K562 (cell line): Measurements from ENCODE around the gene ENO3. TPM values are rescaled to one million over a fixed set of nuclear protein-coding genes. Genes with fewer than 3 reads are reported as not detected.

Source experiments
- ATAC-seq: fragments of 200-7000 bp; cut with Tn5 transposase; 3 replicates; pipeline ENCODE4 v1.9.1; 2020; ENCODE audit warnings: moderate library complexity
- BruUV-seq: library from RNA; stranded (reverse); fragments of 400-500 nt; replicated peaks from 2 replicates; lab custom pipeline; 2021; lab: Mats Ljungman, UMichigan
- CTCF ChIA-PET: fragments of 300-600 bp; formaldehyde crosslinking; extraction: SDS; loops from one replicate; lab custom pipeline; 2021; ENCODE audit warnings: low intra/inter-chr PET ratio; lab: Yijun Ruan, JAX
- POLR2A ChIA-PET: fragments of 300-600, 350-650 bp; sonication (Branson Sonifier 250); formaldehyde crosslinking; extraction: SDS; loops from one replicate; lab custom pipeline; 2021; ENCODE audit warnings: antibody characterized with exemption, inconsistent platforms; lab: Yijun Ruan, JAX
- DNase-seq, 4 experiments: peaks; one replicate each; pipeline versions ENCODE4 v3.0.0 to v3.0.0-alpha.2; 2011 to 2018; ENCODE audit warnings: low spot score in 3 of 4, mixed read lengths in 3 of 4; ENCODE audit errors: extremely low read depth in 1 of 4
- FAIRE-seq: peaks from 2 replicates; lab custom pipeline; 2011; peaks lifted over from hg19 to GRCh38; lab: Jason Lieb, UNC
- H2AFZ ChIP-seq: 2 replicates; pipeline ENCODE4 v1.6.0; 2011; ENCODE audit warnings: low read depth, low read length, control low read depth, inconsistent platforms
- H3K27ac ChIP-seq: fragments of 200-600 bp; 3 replicates; pipeline ENCODE4 v1.8.0; 2011; ENCODE audit warnings: low read depth, mild to moderate bottlenecking, control low read depth, inconsistent platforms, low read length, moderate library complexity, mixed read lengths; ENCODE audit errors: extremely low read depth
- H3K27me3 ChIP-seq, 2 experiments: fragments of 300-600 bp in 1 of 2; 2 replicates in 1 of 2; 3 replicates in 1 of 2; pipeline versions ENCODE4 v1.6.0 to v1.8.0; 2011; ENCODE audit warnings: inconsistent platforms in 2 of 2, low read length in 2 of 2, mild to moderate bottlenecking in 1 of 2, mixed read lengths in 1 of 2, moderate library complexity in 1 of 2; ENCODE audit not compliant: control insufficient read depth in 2 of 2, insufficient read depth in 2 of 2
- H3K36me3 ChIP-seq: fragments of 300-600 bp; 3 replicates; pipeline ENCODE4 v1.8.0; 2011; ENCODE audit warnings: mild to moderate bottlenecking, low read length, inconsistent platforms; ENCODE audit not compliant: control insufficient read depth, insufficient read depth
- H3K4me1 ChIP-seq, 2 experiments: fragments of 200-600 bp in 1 of 2; replicated peaks in 1 of 2; 2 replicates in 1 of 2; 3 replicates in 1 of 2; pipeline versions ENCODE4 v1.5.1 to v1.8.0; 2011; ENCODE audit warnings: inconsistent platforms in 2 of 2, low read length in 2 of 2, mild to moderate bottlenecking in 1 of 2, mixed read lengths in 1 of 2, moderate library complexity in 1 of 2; ENCODE audit not compliant: control insufficient read depth in 2 of 2, insufficient read depth in 2 of 2
- H3K4me2 ChIP-seq: 2 replicates; pipeline ENCODE4 v1.6.1; 2011; ENCODE audit warnings: low read length, control low read depth, inconsistent platforms, mixed read lengths; ENCODE audit not compliant: insufficient read depth
- H3K4me3 ChIP-seq: fragments of 200-600 bp; sonication (generic), shearing (Covaris generic); 2 replicates; pipeline ENCODE4 v1.5.1; 2016; ENCODE audit warnings: control low read depth, inconsistent platforms
- H3K79me2 ChIP-seq: fragments of 200-600 bp; 3 replicates; pipeline ENCODE4 v1.8.0; 2011; ENCODE audit warnings: low read length, inconsistent platforms; ENCODE audit not compliant: control insufficient read depth, insufficient read depth
- H3K9ac ChIP-seq, 2 experiments: 2 replicates each; pipeline versions ENCODE4 v1.6.0 to v1.6.1; 2011; ENCODE audit warnings: low read depth in 2 of 2, low read length in 2 of 2, control low read depth in 1 of 2, inconsistent platforms in 1 of 2, mild to moderate bottlenecking in 1 of 2, mixed read lengths in 1 of 2; ENCODE audit not compliant: insufficient read depth in 1 of 2
- H3K9me1 ChIP-seq: one replicate; pipeline ENCODE4 v1.6.0; 2011; ENCODE audit warnings: inconsistent platforms, mild to moderate bottlenecking, low read length, moderate library complexity; ENCODE audit not compliant: control insufficient read depth, insufficient read depth
- H3K9me3 ChIP-seq: replicated peaks from 2 replicates; pipeline ENCODE4 v1.5.1; 2011; ENCODE audit warnings: low read depth, low read length, inconsistent platforms; ENCODE audit not compliant: control insufficient read depth, insufficient read depth
- H4K20me1 ChIP-seq: replicated peaks from 2 replicates; pipeline ENCODE4 v1.6.1; 2011; ENCODE audit warnings: low read length, inconsistent platforms, mixed read lengths; ENCODE audit not compliant: control insufficient read depth, insufficient read depth
- FOXJ2 ChIP-seq: fragments of 200-800 bp; sonication (Bioruptor generic); IDR thresholded peaks from 2 replicates; pipeline ENCODE4 v1.6.1; 2016; ENCODE audit warnings: missing genetic modification characterization, missing compliant biosample characterization
- MAZ ChIP-seq, 2 experiments: fragments of 450-650 bp in 1 of 2; sonication (generic) in 1 of 2; formaldehyde crosslinking; IDR thresholded peaks in 1 of 2; conservative IDR thresholded peaks in 1 of 2; 2 replicates each; pipeline versions ENCODE4 v1.4.0 to v1.5.0; 2020; ENCODE audit warnings: mild to moderate bottlenecking in 1 of 2, missing genetic modification reagents in 1 of 2
- NRF1 ChIP-seq, 2 experiments: fragments of 450-650 bp; IDR thresholded peaks in 1 of 2; conservative IDR thresholded peaks in 1 of 2; 2 replicates each; pipeline ENCODE4 v1.6.1; 2014; ENCODE audit warnings: mild to moderate bottlenecking in 2 of 2
- REST ChIP-seq, 2 experiments: fragments of 450-650 bp; formaldehyde crosslinking in 1 of 2; IDR thresholded peaks; 2 replicates each; pipeline versions ENCODE4 v1.4.0 to v1.6.1; 2014 to 2020; ENCODE audit warnings: mild to moderate bottlenecking in 2 of 2, borderline replicate concordance in 1 of 2, low read depth in 1 of 2
- SMARCA4 ChIP-seq: fragments of 450-650 bp; IDR thresholded peaks from 2 replicates; pipeline ENCODE4 v1.6.1; 2016
- ZNF740 ChIP-seq, 3 experiments: fragments of 200-800 bp in 1 of 3; sonication (Bioruptor generic) in 1 of 3; sonication (generic) in 1 of 3; formaldehyde crosslinking in 1 of 3; IDR thresholded peaks; 2 replicates each; pipeline versions ENCODE4 v1.6.1 to v1.8.0; 2016 to 2022; ENCODE audit warnings: mild to moderate bottlenecking in 2 of 3, missing compliant biosample characterization in 2 of 3, missing genetic modification characterization in 2 of 3, missing genetic modification reagents in 1 of 3
- WGBS: fragments of 100-300 bp; shearing (Covaris generic); methylation state at CpG from one replicate; pipeline ENCODE4 v1.1.6; 2016; ENCODE audit warnings: low coverage, mixed read lengths; ENCODE audit not compliant: insufficient coverage; ENCODE audit errors: missing lambda C conversion rate; 5-methylcytosine and 5-hydroxymethylcytosine counted together
- in situ Hi-C: fragments of 300-500 bp; cut with MboI; formaldehyde crosslinking; loops from 4 replicates; pipeline ENCODE4 v1.15.0; 2018; ENCODE audit warnings: inconsistent platforms, mixed read lengths
- intact Hi-C: fragments of 100-400 bp; cut with micrococcal nuclease; formaldehyde crosslinking; loops from 2 replicates; pipeline ENCODE4 v1.14.2; 2022
- polyA plus RNA-seq, 8 experiments: library from polyadenylated mRNA; depleted of rRNA in 4 of 8; stranded (reverse) in 5 of 8; unstranded in 3 of 8; fragments of >200 nt; fragmentation: Nextera tagmentation in 2 of 8; fragmentation: Illumina TruSeq in 1 of 8; extraction: Ambion mirVana in 2 of 8; extraction: Trizol in 1 of 8; gene quantifications; 2 replicates each; pipeline versions ENCODE4 v1.2.1 to v1.2.3, GENCODE V29; 2011 to 2014; ENCODE audit warnings: inconsistent platforms in 1 of 8, missing spikeins in 1 of 8
- total RNA-seq, 7 experiments: library from RNA; depleted of rRNA in 6 of 7; stranded (reverse); fragments of >200 nt in 6 of 7; fragmentation: Illumina TruSeq in 2 of 7; extraction: Trizol in 2 of 7; gene quantifications; 2 replicates each; pipeline versions ENCODE4 v1.2.1 to v1.2.3, GENCODE V29; 2011 to 2021; ENCODE audit warnings: low replicate concordance in 1 of 7

The ENO3 gene
- total and polyA plus RNA-seq, 9 of the 15 experiments (the other 6 are each of a cell fraction or from before 2014, with no cell fraction given) = 5.7 to 17.2 (median 9.9) TPM

- TF ChIP-seq ZNF740 (CRISPR knock-in tag; IDR thresholded peaks at IDR 0.05) = peak; percentile 82; the same call in 1 of the 2 replicates
- TF ChIP-seq ZNF740 (tag; IDR thresholded peaks at IDR 0.05) = peak in 1 of 2 experiments; percentile 67; a peak in 2 of 4 replicates
These were observed 2.6 kb upstream of the ENO3 start, which contains the start of gene PFN1 (continued) for GRCh38 chr17:4948166-4948930.

GRCh38 chr17:4948931-4949320, 2.0 kb upstream of the ENO3 start:
- Histone ChIP-seq H3K79me2 (peaks cover 63% of the 10 kb centered on the region), H2AFZ (peak overlapping the region; percentile 52), H3K4me3 (peak overlapping the region; percentile 97), H4K20me1 (peaks cover 22% of the 10 kb centered on the region), H3K9me1 (no peaks in the 10 kb centered on the region), H3K27ac (peak overlapping the region; percentile 98), H3K4me2 (peak overlapping the region; percentile 93), H3K9me3 (no peaks in the 10 kb centered on the region), H3K36me3 (peaks cover 39% of the 10 kb centered on the region), H3K4me1 (peaks cover 32 to 57% of the 10 kb centered on the region in 2 experiments), H3K9ac (peak overlapping the region; percentile 89 to 90), H3K27me3 (no peaks in the 10 kb centered on the region)
- FAIRE-seq = no peak
- CTCF ChIA-PET = no interaction called here
- intact Hi-C loops (no loop called here), in situ Hi-C loops (no loop called here)
- 0% methylated on average over 13 of the region's 40 CpGs for WGBS
- BruUV-seq = no TSS peak
- POLR2A ChIA-PET = interaction anchor here (0.6 to 4.7 kb wide), 5 partner anchors 9 to 704 kb away, joined by 3 to 21 read pairs (median 3); partner anchors contain the start of genes RNF167, SLC25A11 and SPAG7
- ATAC-seq = peak; percentile 66
- peak; percentile 59 to 84 (median 74) for DNase-seq
- TF ChIP-seq MAZ (CRISPR knock-in tag; conservative IDR thresholded peaks at IDR 0.05 in 1 of 2, IDR thresholded peaks at IDR 0.05 in 1 of 2) (peak in 1 of 2 experiments; percentile 2; a peak in 1 of 4 replicates), REST (IDR thresholded peaks at IDR 0.05; ENCODE audit: borderline replicate concordance) (peak; percentile 72), REST (CRISPR knock-in tag; IDR thresholded peaks at IDR 0.05; ENCODE audit: low read depth) (no peak), NRF1 (conservative IDR thresholded peaks at IDR 0.05 in 1 of 2, IDR thresholded peaks at IDR 0.05 in 1 of 2) (peak; percentile 93 to 94), SMARCA4 (no peak), FOXJ2 (tag) (0 out of 2 replicates have a peak, but pooled peaks have one; percentile 8)
